ENCODE measurements around the gene CMSS1. TPM values are rescaled to one million over a fixed set of nuclear protein-coding genes. Genes with fewer than 3 reads are reported as not detected.

The CMSS1 gene
- total RNA-seq, 2 experiments from 2014 or later = 95.8 to 106 TPM

DNA sequence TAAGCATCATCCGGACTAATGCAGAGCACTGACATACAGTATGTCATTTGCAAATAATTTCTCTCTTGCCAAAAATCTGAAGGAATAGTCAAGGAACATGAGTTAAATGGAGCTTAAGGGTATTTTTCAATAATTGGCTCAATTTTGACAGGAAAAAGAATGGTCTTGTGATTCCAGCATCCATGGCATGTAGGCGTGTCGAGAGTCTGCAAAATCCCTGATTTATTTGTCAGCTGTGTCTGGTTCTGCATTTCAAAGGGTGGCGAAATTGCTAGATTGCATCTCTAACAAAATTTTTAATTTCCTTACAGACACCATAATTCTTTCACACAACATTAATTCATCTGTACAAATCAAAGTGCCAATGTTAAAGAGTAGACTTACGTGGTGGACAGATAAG, 377.7 kb downstream of the CMSS1 start:
- Mint-ChIP-seq H3K27me3 (ENCODE audit: low read depth) (no peaks in the 10 kb centered on the region), H3K4me1 (ENCODE audit: low read depth) (no peaks in the 10 kb centered on the region), H3K4me3 (no peak overlapping the region), H3K36me3 (ENCODE audit: low read depth) (no peaks in the 10 kb centered on the region), H3K9me3 (no peaks in the 10 kb centered on the region), H3K27ac (no peak overlapping the region)
- CTCF ChIA-PET = interaction anchor here (1.6 kb wide), 1 partner anchor 59 kb away, joined by 4 read pairs; no protein-coding TSS in a partner anchor
- intact Hi-C loops (cut with micrococcal nuclease) = no loop called here
- no peak for DNase-seq

DNA sequence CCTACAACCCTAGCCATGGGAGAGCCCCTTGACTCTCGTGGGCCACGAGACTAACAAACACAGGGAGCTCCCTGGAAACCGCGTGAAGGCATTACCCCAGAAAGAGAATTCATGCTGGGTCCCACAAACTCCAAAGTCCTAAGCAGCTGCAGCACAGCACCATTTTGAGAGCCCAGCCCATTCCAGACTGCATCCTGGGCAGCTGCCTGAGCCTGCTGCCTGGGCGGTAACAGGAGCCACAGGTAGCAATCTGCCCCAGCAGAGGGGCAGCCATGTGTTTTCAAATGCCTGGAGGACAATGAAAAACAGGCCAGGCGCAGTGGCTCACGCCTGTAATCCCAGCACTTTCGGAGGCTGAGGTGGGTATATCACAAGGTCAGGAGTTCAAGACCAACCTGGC, 380.2 kb downstream of the CMSS1 start:
- no peaks in the 10 kb centered on the region for H3K36me3 Mint-ChIP-seq (ENCODE audit: low read depth)
- H3K4me1 Mint-ChIP-seq (ENCODE audit: low read depth) = no peaks in the 10 kb centered on the region
- intact Hi-C loops (cut with micrococcal nuclease) = no loop called here
- DNase-seq = no peak
- H3K4me3 Mint-ChIP-seq = no peak overlapping the region
- H3K9me3 Mint-ChIP-seq = no peaks in the 10 kb centered on the region
- no peaks in the 10 kb centered on the region for H3K27me3 Mint-ChIP-seq (ENCODE audit: low read depth)
- H3K27ac Mint-ChIP-seq = no peak overlapping the region
- CTCF ChIA-PET = no interaction called here

DNA sequence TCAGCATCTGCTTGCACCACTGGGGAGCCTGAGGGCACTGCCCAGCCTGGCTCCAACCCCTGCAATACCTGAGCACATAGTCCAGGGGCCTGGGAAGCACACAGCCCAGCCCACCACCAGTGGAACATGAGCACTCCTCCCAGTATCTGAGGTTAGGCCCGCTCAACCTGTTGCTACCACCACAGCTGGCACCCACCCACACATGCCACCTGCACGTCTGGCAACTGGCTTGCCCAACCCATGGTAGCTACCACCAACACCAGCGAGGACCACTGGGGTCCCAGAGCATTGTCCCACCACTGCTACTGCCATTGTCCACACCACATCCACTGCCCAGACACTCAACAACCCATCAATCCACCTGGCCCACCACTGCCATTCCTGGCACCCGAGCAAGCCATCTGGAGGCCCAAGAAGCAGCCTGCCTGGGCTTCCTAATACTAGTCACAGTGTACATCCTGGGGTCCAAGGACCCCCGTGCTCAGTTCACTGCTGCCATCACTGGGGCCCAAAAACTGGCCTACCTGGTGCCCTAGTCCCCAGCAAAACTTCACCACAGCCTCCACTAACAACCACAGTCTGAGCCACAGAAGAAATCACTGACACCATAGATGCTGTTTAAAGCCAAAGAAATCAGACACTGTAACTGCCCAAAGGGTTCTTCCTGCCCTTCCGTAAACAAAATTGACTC, 381.1 kb downstream of the CMSS1 start:
- Mint-ChIP-seq H3K27ac (no peak overlapping the region), H3K36me3 (ENCODE audit: low read depth) (no peaks in the 10 kb centered on the region), H3K4me3 (no peak overlapping the region), H3K27me3 (ENCODE audit: low read depth) (no peaks in the 10 kb centered on the region), H3K4me1 (ENCODE audit: low read depth) (no peaks in the 10 kb centered on the region), H3K9me3 (no peaks in the 10 kb centered on the region)
- DNase-seq = no peak
- intact Hi-C loops (cut with micrococcal nuclease) = no loop called here
- CTCF ChIA-PET = interaction anchor here (0.6 kb wide), 1 partner anchor 184 kb away, joined by 3 read pairs; no protein-coding TSS in a partner anchor

DNA sequence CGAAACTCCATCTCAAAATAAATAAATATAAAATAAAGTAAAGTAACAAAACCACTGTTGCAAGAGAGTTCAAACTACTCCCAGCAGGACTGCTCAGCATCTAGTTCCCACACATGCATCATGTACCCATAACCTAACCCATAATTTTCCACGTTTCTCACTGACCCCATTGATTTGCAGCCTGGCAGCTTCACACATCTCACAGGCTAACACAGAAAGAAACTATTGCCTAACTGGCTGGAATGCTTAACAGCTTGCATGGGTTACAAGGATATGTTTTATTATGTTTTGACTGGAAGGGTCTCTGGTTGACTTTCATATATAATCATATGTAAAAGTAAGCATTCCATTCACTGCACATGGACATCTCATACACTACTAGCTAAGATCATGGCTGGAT, 387.5 kb downstream of the CMSS1 start:
- Mint-ChIP-seq H3K4me1 (ENCODE audit: low read depth) (peaks cover 6% of the 10 kb centered on the region), H3K4me3 (no peak overlapping the region), H3K9me3 (no peaks in the 10 kb centered on the region), H3K36me3 (ENCODE audit: low read depth) (no peaks in the 10 kb centered on the region), H3K27ac (no peak overlapping the region), H3K27me3 (ENCODE audit: low read depth) (no peaks in the 10 kb centered on the region)
- no peak for DNase-seq
- CTCF ChIA-PET = interaction anchor here (1.7 kb wide), 1 partner anchor 49 kb away, joined by 3 read pairs; no protein-coding TSS in a partner anchor
- intact Hi-C loops (cut with micrococcal nuclease) = no loop called here

DNA sequence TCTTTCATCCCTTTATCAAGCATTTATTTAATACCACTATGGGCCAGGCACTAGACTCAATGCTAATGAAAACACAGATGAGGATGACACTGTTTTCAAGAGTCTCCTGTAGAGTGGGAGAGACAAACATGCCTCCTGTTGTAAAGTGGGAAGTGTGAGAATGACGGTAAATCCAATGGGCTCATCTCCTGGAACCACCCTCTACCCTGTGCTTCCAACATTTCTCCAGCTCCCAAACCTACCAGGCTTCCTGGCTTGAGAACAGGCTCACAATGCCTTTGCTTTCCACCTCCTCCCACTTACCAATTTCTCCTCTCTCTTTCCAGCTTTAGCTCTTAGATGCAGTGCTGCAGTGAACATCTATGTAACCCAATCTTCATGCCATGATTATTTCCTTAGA, 389.0 kb downstream of the CMSS1 start:
- Mint-ChIP-seq H3K36me3 (ENCODE audit: low read depth) (no peaks in the 10 kb centered on the region), H3K27ac (no peak overlapping the region), H3K9me3 (no peaks in the 10 kb centered on the region), H3K4me1 (ENCODE audit: low read depth) (peaks cover 15% of the 10 kb centered on the region), H3K27me3 (ENCODE audit: low read depth) (no peaks in the 10 kb centered on the region), H3K4me3 (no peak overlapping the region)
- intact Hi-C loops (cut with micrococcal nuclease) = no loop called here
- CTCF ChIA-PET = interaction anchor here (1.7 kb wide), 1 partner anchor 47 kb away, joined by 3 read pairs; no protein-coding TSS in a partner anchor
- no peak for DNase-seq

DNA sequence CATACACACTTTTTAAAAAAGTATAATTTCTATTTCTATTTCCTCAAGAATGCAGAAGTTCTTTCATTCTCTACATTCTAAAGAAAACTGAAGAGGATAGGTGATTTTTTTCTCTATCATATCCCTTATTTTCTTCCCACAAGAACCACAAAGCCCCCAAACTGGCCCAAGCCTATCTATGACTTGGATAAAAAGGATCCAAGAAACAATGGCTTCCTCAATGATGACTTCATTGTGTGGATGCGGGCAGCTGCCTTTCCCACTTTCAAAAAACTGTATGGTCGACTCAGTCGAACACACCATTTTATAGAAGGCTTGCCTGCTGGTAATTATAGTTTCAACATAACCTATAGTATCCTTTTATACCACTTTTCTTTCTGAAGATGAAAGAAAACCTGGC, 390.2 kb downstream of the CMSS1 start:
- Mint-ChIP-seq H3K9me3 (no peaks in the 10 kb centered on the region), H3K27me3 (ENCODE audit: low read depth) (no peaks in the 10 kb centered on the region), H3K27ac (no peak overlapping the region), H3K4me3 (no peak overlapping the region), H3K4me1 (ENCODE audit: low read depth) (peaks cover 15% of the 10 kb centered on the region), H3K36me3 (ENCODE audit: low read depth) (no peaks in the 10 kb centered on the region)
- CTCF ChIA-PET = interaction anchor here (1.0 kb wide), 1 partner anchor 38 kb away, joined by 3 read pairs; no protein-coding TSS in a partner anchor
- intact Hi-C loops (cut with micrococcal nuclease) = no loop called here
- DNase-seq = no peak

DNA sequence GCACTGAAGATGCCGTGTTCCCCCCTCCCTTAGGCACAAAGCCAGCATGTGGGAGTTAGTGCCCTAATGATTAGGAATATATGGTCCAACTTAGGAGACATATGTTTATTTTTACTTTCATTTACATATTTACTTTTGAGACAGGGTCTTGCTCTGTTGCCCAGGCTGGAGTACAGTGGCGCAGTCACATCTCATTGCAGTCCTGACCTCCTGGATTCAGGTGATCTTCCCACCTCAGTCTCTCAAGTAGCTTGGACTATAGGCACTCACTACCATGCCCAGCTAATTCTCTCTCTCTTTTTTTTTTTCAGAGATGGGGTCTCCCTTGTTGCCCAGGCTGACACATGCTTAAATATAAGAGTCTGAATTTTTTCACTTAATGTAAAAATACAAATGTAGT, 391.5 kb downstream of the CMSS1 start:
- intact Hi-C loops (cut with micrococcal nuclease) = no loop called here
- Mint-ChIP-seq H3K4me3 (no peak overlapping the region), H3K36me3 (ENCODE audit: low read depth) (no peaks in the 10 kb centered on the region), H3K4me1 (ENCODE audit: low read depth) (peaks cover 15% of the 10 kb centered on the region), H3K27ac (no peak overlapping the region), H3K27me3 (ENCODE audit: low read depth) (no peaks in the 10 kb centered on the region), H3K9me3 (no peaks in the 10 kb centered on the region)
- CTCF ChIA-PET = no interaction called here
- DNase-seq = no peak

DNA sequence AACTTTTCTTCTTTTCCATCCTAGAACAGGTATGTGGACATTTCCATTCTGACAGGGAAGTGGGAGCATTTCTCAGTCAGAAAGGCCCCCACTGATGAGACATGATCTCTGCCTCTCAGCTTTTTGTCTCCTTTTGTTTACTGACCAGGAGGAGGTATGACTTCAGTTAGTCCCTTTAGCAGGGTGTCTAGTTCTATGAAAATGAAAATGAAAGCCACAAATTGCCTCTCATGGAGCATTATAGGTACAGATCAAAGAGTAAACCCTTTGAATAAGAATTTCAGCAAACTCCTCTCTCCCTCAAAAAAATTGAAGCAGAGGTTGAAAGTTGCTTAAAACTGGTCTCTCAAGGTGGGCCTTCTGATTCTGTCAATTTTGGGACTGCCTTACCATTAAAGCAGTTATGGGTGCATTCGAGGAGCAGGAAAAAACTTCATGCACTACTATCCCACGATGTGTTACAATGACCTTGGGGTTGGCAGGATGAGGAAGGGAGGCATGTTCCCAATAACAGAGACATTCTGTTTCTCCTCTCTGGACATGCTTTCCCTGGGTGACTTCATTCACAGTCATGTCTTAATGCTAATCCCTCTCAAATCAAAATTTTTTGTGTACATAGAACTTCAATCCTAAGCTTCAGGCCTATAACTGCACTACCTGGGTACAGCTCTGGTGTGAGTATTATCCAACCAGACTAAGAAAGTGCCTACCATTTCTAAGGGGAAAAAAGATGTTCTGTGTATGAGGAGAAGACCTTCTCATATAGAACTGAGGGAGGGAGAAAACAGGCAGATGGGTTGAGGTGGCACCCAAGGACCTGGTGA, 392.5 kb downstream of the CMSS1 start:
- Mint-ChIP-seq H3K4me3 (peak overlapping the region; percentile 20), H3K4me1 (ENCODE audit: low read depth) (peaks cover 15% of the 10 kb centered on the region), H3K9me3 (no peaks in the 10 kb centered on the region), H3K36me3 (ENCODE audit: low read depth) (no peaks in the 10 kb centered on the region), H3K27me3 (ENCODE audit: low read depth) (no peaks in the 10 kb centered on the region), H3K27ac (no peak overlapping the region)
- DNase-seq = no peak
- CTCF ChIA-PET = no interaction called here
- intact Hi-C loops (cut with micrococcal nuclease) = loop anchor here (1.0 kb wide), 1 partner anchor 50 kb away; the partner anchor contains the start of gene TBC1D23

DNA sequence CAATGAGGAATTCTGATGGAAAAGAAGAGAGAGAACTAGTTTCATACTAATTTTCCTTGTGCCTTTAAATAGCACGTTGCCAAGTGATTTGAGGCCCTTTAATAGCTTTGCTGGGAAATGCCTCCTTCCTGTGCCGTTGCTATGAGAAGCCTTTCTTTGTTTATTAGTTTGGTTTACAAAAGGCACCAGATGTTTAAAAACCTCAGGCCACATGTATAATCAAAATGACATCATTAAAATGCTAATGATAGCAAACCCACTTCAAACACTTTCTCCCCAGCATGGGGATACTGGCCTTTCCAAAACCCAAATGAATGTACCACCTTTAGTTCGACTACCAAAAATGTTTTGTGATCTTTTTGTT, 393.1 kb downstream of the CMSS1 start:
- no peaks in the 10 kb centered on the region for H3K9me3 Mint-ChIP-seq
- intact Hi-C loops (cut with micrococcal nuclease) = loop anchor here (1.0 kb wide), 1 partner anchor 50 kb away; the partner anchor contains the start of gene TBC1D23
- no peaks in the 10 kb centered on the region for H3K36me3 Mint-ChIP-seq (ENCODE audit: low read depth)
- CTCF ChIA-PET = no interaction called here
- H3K27ac Mint-ChIP-seq = no peak overlapping the region
- DNase-seq = peak; percentile 8
- H3K4me1 Mint-ChIP-seq (ENCODE audit: low read depth) = peaks cover 15% of the 10 kb centered on the region
- peaks cover under 1% of the 10 kb centered on the region for H3K27me3 Mint-ChIP-seq (ENCODE audit: low read depth)
- H3K4me3 Mint-ChIP-seq = no peak overlapping the region

DNA sequence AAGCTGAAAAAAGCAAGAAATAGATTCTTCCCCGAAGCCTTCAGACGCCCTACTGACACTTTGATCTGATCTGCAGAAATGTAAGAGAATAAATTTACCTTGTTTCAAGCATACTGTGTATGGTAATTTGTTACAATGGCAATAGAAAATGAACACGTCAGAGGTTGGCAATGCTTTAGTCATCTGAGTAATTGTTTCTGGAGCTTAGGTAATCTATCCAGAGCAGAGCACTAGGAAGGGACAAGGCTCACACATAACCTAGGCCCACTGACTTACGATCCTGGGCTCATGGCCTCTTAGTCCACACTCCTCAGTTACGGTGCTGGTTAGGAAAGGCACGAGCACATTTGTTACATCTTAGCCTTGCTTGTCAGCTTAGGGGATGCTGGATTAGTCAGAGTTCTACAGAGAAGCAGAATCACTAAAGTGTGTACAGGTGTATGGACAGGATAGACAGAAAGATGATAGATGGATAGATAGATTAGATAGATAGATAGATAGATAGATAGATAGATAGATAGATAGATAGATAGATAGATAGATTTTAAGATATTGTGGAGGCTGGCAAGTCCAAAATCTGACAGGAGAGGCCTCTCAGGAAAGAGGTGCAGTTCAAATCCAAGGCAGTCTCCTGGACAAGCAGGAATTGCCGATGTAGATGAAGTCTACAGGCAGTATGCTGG, 396.4 kb downstream of the CMSS1 start:
- Mint-ChIP-seq H3K27me3 (ENCODE audit: low read depth) (peaks cover 12% of the 10 kb centered on the region), H3K4me1 (ENCODE audit: low read depth) (peaks cover 15% of the 10 kb centered on the region), H3K36me3 (ENCODE audit: low read depth) (no peaks in the 10 kb centered on the region), H3K9me3 (peaks cover 2% of the 10 kb centered on the region), H3K4me3 (no peak overlapping the region), H3K27ac (no peak overlapping the region)
- intact Hi-C loops (cut with micrococcal nuclease) = no loop called here
- CTCF ChIA-PET = no interaction called here
- DNase-seq = no peak

DNA sequence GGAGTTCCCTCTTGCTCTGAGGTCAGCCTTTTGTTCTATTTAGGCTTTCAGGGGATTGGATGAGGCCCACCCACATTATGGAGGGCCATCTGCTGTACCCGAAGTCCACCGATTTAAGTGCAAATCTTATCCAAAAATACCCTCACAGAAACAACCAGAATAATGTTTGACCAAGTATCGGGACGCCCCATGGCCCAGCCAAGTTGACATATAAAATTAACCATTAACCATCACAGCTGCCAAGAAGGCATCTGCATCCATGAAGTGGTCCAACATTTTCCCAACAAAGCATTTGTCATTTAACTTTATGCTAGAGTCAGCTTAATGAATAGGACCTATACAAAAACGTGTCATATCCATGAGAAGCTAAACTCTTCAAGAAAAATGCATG, 396.9 kb downstream of the CMSS1 start:
- DNase-seq = no peak
- CTCF ChIA-PET = no interaction called here
- intact Hi-C loops (cut with micrococcal nuclease) = no loop called here
- Mint-ChIP-seq H3K4me3 (no peak overlapping the region), H3K27ac (no peak overlapping the region), H3K4me1 (ENCODE audit: low read depth) (peaks cover 15% of the 10 kb centered on the region), H3K36me3 (ENCODE audit: low read depth) (no peaks in the 10 kb centered on the region), H3K27me3 (ENCODE audit: low read depth) (peaks cover 17% of the 10 kb centered on the region), H3K9me3 (peaks cover 6% of the 10 kb centered on the region)

DNA sequence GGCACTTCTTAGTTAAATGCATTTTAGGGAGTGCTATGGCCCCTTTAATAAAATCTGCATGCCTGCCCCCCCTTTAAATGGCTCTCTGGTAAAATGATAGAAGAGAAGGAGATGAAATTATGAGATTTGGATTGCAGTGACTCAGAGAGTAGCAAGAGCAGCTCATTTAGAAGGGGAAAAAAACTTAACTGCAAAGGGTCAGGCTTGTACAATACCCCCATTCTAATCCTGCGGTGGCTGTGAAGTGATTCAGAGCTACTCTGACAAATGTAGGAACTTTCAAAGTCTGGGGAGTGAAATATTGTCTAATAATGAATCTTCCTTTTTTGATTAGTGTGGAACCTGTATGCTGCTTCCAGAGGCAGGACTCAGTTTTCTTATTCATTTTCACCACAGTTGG, 399.1 kb downstream of the CMSS1 start:
- intact Hi-C loops (cut with micrococcal nuclease) = no loop called here
- Mint-ChIP-seq H3K9me3 (peaks cover 11% of the 10 kb centered on the region), H3K27ac (no peak overlapping the region), H3K4me3 (no peak overlapping the region), H3K4me1 (ENCODE audit: low read depth) (no peaks in the 10 kb centered on the region), H3K36me3 (ENCODE audit: low read depth) (no peaks in the 10 kb centered on the region), H3K27me3 (ENCODE audit: low read depth) (peaks cover 24% of the 10 kb centered on the region)
- CTCF ChIA-PET = no interaction called here
- no peak for DNase-seq

Measured in activated naive CD4-positive, alpha-beta T cell treated with anti-CD3 and anti-CD28 coated beads for 36 hours (primary cell).